OCI-LY1 (cell line): ENCODE measurements around the gene STK11IP.

Experiments
- H2AFZ ChIP-seq: fragments of 200-600 bp; sonication (generic), shearing (Covaris generic); 2 replicates; pipeline ENCODE4 v1.6.0; 2014; ENCODE audit warnings: antibody characterized with exemption, mild to moderate bottlenecking, low read length
- H3F3A ChIP-seq: fragments of 200-600 bp; sonication (generic), shearing (Covaris generic); 2 replicates; pipeline ENCODE4 v1.6.0; 2014; ENCODE audit warnings: mild to moderate bottlenecking, antibody characterized with exemption, low read length, moderate library complexity; ENCODE audit not compliant: insufficient read depth
- H3K27ac ChIP-seq: fragments of 200-600 bp; sonication (generic); 2 replicates; pipeline ENCODE4 v1.5.1; 2014; ENCODE audit warnings: low read length, mixed run types, mild to moderate bottlenecking, low read depth; ENCODE audit not compliant: poor library complexity, severe bottlenecking
- H3K27me3 ChIP-seq: fragments of 200-600 bp; sonication (generic); 2 replicates; pipeline ENCODE4 v1.6.0; 2014; ENCODE audit warnings: antibody characterized with exemption, mild to moderate bottlenecking, low read length, moderate library complexity; ENCODE audit not compliant: insufficient read depth
- H3K36me3 ChIP-seq: fragments of 200-600 bp; sonication (generic); 2 replicates; pipeline ENCODE4 v1.6.1; 2014; ENCODE audit warnings: mild to moderate bottlenecking, antibody characterized with exemption, low read length, moderate library complexity, mixed read lengths; ENCODE audit not compliant: insufficient read depth
- H3K4me1 ChIP-seq: fragments of 200-600 bp; sonication (generic); 2 replicates; pipeline ENCODE4 v1.5.1; 2014; ENCODE audit warnings: mild to moderate bottlenecking, low read length, moderate library complexity; ENCODE audit not compliant: insufficient read depth, severe bottlenecking
- H3K4me2 ChIP-seq: fragments of 200-600 bp; sonication (generic), shearing (Covaris generic); 2 replicates; pipeline ENCODE4 v1.6.1; 2014; ENCODE audit warnings: low read length
- H3K4me3 ChIP-seq: fragments of 200-600 bp; sonication (generic); 2 replicates; pipeline ENCODE4 v1.5.1; 2014; ENCODE audit warnings: low read length, low read depth, mild to moderate bottlenecking, mixed read lengths; ENCODE audit not compliant: poor library complexity, severe bottlenecking
- H3K79me2 ChIP-seq: fragments of 200-600 bp; shearing (Covaris generic); 2 replicates; pipeline ENCODE4 v1.6.1; 2016; ENCODE audit warnings: mixed run types, low read length, mixed read lengths; ENCODE audit not compliant: insufficient read depth
- H3K9ac ChIP-seq: fragments of 200-600 bp; sonication (generic), shearing (Covaris generic); 2 replicates; pipeline ENCODE4 v1.6.1; 2014; ENCODE audit warnings: mild to moderate bottlenecking, low read length, mixed read lengths
- H3K9me2 ChIP-seq: fragments of 200-600 bp; sonication (generic), shearing (Covaris generic); 2 replicates; pipeline ENCODE4 v1.6.1; 2014; ENCODE audit warnings: low read depth, mild to moderate bottlenecking, low read length, mixed read lengths
- H3K9me3 ChIP-seq: fragments of 200-600 bp; shearing (Covaris generic); 2 replicates; pipeline ENCODE4 v1.6.1; 2014; ENCODE audit warnings: low read length, mixed read lengths
- H4K20me1 ChIP-seq: fragments of 200-600 bp; sonication (generic), shearing (Covaris generic); 2 replicates; pipeline ENCODE4 v1.6.0; 2016; ENCODE audit warnings: mild to moderate bottlenecking, low read length; ENCODE audit not compliant: insufficient read depth
- EZH2 ChIP-seq: fragments of 200-600 bp; sonication (generic), shearing (Covaris generic); IDR thresholded peaks from 2 replicates; pipeline ENCODE4 v1.8.0; 2017; ENCODE audit warnings: borderline replicate concordance, mixed run types, mild to moderate bottlenecking, antibody characterized with exemption, low read length, moderate library complexity, mixed read lengths
- TF ChIP-seq, protein P1 (sequence below): fragments of 200-600 bp; sonication (generic), shearing (Covaris generic); IDR thresholded peaks from 2 replicates; pipeline ENCODE4 v1.5.1; 2017; ENCODE audit warnings: mild to moderate bottlenecking, antibody characterized with exemption, low read length, moderate library complexity, mixed read lengths

The STK11IP gene

GRCh38 chr2:219634171-219634940, 36.7 kb downstream of the STK11IP start:
- Histone ChIP-seq H2AFZ (no peak overlapping the region), H3K9me3 (no peaks in the 10 kb centered on the region), H3K4me3 (no peak overlapping the region), H4K20me1 (no peaks in the 10 kb centered on the region), H3K4me2 (no peak overlapping the region), H3K4me1 (no peaks in the 10 kb centered on the region), H3K27ac (no peak overlapping the region), H3K27me3 (no peaks in the 10 kb centered on the region), H3F3A (no peaks in the 10 kb centered on the region), H3K79me2 (no peaks in the 10 kb centered on the region), H3K36me3 (no peaks in the 10 kb centered on the region), H3K9ac (no peak overlapping the region), H3K9me2 (no peaks in the 10 kb centered on the region)
- TF ChIP-seq, protein P1, sequence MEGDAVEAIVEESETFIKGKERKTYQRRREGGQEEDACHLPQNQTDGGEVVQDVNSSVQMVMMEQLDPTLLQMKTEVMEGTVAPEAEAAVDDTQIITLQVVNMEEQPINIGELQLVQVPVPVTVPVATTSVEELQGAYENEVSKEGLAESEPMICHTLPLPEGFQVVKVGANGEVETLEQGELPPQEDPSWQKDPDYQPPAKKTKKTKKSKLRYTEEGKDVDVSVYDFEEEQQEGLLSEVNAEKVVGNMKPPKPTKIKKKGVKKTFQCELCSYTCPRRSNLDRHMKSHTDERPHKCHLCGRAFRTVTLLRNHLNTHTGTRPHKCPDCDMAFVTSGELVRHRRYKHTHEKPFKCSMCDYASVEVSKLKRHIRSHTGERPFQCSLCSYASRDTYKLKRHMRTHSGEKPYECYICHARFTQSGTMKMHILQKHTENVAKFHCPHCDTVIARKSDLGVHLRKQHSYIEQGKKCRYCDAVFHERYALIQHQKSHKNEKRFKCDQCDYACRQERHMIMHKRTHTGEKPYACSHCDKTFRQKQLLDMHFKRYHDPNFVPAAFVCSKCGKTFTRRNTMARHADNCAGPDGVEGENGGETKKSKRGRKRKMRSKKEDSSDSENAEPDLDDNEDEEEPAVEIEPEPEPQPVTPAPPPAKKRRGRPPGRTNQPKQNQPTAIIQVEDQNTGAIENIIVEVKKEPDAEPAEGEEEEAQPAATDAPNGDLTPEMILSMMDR = no peak
- TF ChIP-seq EZH2 = no peak

GRCh38 chr2:219634951-219635751, 37.5 kb downstream of the STK11IP start:
- TF ChIP-seq, protein P1 = no peak
- no peak for TF ChIP-seq EZH2
- no peaks in the 10 kb centered on the region for H3F3A ChIP-seq
- H2AFZ ChIP-seq = no peak overlapping the region
- H3K79me2 ChIP-seq = no peaks in the 10 kb centered on the region
- no peaks in the 10 kb centered on the region for H3K36me3 ChIP-seq
- no peak overlapping the region for H3K4me3 ChIP-seq
- H3K4me1 ChIP-seq = no peaks in the 10 kb centered on the region
- H3K4me2 ChIP-seq = no peak overlapping the region
- H3K27me3 ChIP-seq = no peaks in the 10 kb centered on the region
- no peaks in the 10 kb centered on the region for H3K9me2 ChIP-seq
- H4K20me1 ChIP-seq = no peaks in the 10 kb centered on the region
- H3K9ac ChIP-seq = no peak overlapping the region
- H3K27ac ChIP-seq = no peak overlapping the region
- no peaks in the 10 kb centered on the region for H3K9me3 ChIP-seq

DNA sequence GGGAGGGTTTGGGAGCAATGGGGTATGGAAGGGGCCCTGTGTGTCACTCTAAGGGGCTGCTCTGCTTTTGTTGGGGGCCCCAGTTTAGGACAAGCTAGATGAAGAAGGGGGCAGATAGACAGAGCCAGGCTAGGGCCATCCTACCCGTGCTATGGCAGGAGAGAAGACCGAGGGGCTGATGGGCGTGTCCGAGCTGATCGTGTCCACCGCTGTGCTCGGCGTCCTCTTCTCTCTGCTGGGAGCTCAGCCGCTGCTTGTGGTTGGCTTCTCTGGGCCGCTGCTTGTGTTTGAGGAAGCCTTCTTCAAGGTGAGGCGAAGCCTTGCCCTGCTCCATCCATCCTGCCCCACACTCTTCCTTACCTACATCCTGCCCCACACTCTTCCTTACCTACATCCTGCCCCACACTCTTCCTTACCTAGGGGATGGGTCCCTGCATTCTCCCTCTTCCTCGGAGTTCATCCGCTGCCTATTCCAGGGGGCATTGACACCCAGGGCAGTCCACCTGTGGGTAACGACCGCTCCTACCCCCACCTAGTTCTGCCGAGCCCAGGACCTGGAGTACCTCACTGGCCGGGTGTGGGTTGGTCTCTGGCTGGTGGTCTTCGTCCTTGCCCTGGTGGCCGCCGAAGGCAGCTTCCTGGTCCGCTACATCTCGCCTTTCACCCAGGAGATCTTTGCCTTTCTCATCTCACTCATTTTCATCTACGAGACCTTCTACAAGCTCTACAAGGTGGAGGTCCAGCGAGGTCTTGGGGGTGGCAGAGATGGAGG, 38.7 kb downstream of the STK11IP start:
- H3K79me2 ChIP-seq = no peaks in the 10 kb centered on the region
- no peaks in the 10 kb centered on the region for H3K9me3 ChIP-seq
- no peak overlapping the region for H3K4me2 ChIP-seq
- no peaks in the 10 kb centered on the region for H3K9me2 ChIP-seq
- no peak overlapping the region for H3K9ac ChIP-seq
- H3K4me3 ChIP-seq = no peak overlapping the region
- H3K27ac ChIP-seq = no peak overlapping the region
- TF ChIP-seq, protein P1 = no peak
- TF ChIP-seq EZH2 = no peak
- H2AFZ ChIP-seq = no peak overlapping the region
- no peaks in the 10 kb centered on the region for H3F3A ChIP-seq
- H4K20me1 ChIP-seq = no peaks in the 10 kb centered on the region
- no peaks in the 10 kb centered on the region for H3K27me3 ChIP-seq
- no peaks in the 10 kb centered on the region for H3K36me3 ChIP-seq
- H3K4me1 ChIP-seq = no peaks in the 10 kb centered on the region
